ENCODE measurements around the gene LRFN5.

The LRFN5 gene

GRCh38 chr14:41824441-41824840, 217.8 kb downstream of the LRFN5 start:
- Histone ChIP-seq H3K27ac (ENCODE audit: low read length) (no peak overlapping the region), H3K4me3 (ENCODE audit: low read depth in 1 of 2, low read length in 2 of 2) (no peak overlapping the region), H3K27me3 (ENCODE audit: insufficient read depth, low read length, poor library complexity) (no peaks in the 10 kb centered on the region), H3K79me2 (ENCODE audit: insufficient read depth, low read length) (no peaks in the 10 kb centered on the region), H3K4me1 (ENCODE audit: insufficient read depth, low read length) (no peaks in the 10 kb centered on the region), H3K4me2 (ENCODE audit: insufficient read depth, low read length) (no peak overlapping the region), H3K9me3 (ENCODE audit: insufficient read depth, low read length, severe bottlenecking) (peaks cover 6% of the 10 kb centered on the region), H4K20me1 (ENCODE audit: insufficient read depth, low read length) (no peaks in the 10 kb centered on the region), H3K9ac (ENCODE audit: low read depth, low read length) (no peak overlapping the region), H2AFZ (ENCODE audit: low read depth, low read length) (no peak overlapping the region), H3K36me3 (ENCODE audit: insufficient read depth, low read length) (no peaks in the 10 kb centered on the region)
- TF ChIP-seq, protein P1, sequence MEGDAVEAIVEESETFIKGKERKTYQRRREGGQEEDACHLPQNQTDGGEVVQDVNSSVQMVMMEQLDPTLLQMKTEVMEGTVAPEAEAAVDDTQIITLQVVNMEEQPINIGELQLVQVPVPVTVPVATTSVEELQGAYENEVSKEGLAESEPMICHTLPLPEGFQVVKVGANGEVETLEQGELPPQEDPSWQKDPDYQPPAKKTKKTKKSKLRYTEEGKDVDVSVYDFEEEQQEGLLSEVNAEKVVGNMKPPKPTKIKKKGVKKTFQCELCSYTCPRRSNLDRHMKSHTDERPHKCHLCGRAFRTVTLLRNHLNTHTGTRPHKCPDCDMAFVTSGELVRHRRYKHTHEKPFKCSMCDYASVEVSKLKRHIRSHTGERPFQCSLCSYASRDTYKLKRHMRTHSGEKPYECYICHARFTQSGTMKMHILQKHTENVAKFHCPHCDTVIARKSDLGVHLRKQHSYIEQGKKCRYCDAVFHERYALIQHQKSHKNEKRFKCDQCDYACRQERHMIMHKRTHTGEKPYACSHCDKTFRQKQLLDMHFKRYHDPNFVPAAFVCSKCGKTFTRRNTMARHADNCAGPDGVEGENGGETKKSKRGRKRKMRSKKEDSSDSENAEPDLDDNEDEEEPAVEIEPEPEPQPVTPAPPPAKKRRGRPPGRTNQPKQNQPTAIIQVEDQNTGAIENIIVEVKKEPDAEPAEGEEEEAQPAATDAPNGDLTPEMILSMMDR (IDR thresholded peaks at IDR 0.05; ENCODE audit: borderline replicate concordance, extremely low read depth, low read length, poor library complexity, severe bottlenecking) = peak; percentile 30
- no peak for TF ChIP-seq EZH2 (IDR thresholded peaks at IDR 0.05; ENCODE audit: borderline replicate concordance, low read depth, low read length, severe bottlenecking)
- DNase-seq (no peak), ATAC-seq (ENCODE audit: insufficient read depth, low read depth) (no peak)

DNA sequence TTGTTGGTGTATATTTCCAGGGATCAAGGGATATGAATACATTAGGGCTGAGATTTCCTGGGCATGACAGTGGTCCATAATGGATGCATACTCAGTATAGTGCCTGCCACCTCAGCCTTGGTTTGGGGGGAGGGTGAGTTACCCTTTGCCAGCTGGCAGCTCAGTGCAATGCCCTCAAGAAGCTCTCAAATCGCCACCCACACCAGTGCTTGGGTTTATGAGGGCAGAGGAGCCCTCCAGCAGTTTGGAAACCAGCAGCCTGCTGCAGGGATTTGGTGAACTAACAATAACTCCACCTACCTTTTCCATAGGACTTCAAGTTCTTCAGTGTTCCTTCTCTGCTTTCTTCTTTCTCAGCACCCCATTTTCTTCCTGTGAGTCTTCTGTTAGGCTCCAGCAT, 218.9 kb downstream of the LRFN5 start:
- Histone ChIP-seq H3K9ac (ENCODE audit: low read depth, low read length) (no peak overlapping the region), H3K4me1 (ENCODE audit: insufficient read depth, low read length) (no peaks in the 10 kb centered on the region), H3K4me3 (ENCODE audit: low read depth in 1 of 2, low read length in 2 of 2) (no peak overlapping the region), H3K9me3 (ENCODE audit: insufficient read depth, low read length, severe bottlenecking) (peaks cover 6% of the 10 kb centered on the region), H3K79me2 (ENCODE audit: insufficient read depth, low read length) (no peaks in the 10 kb centered on the region), H4K20me1 (ENCODE audit: insufficient read depth, low read length) (no peaks in the 10 kb centered on the region), H3K36me3 (ENCODE audit: insufficient read depth, low read length) (no peaks in the 10 kb centered on the region), H3K4me2 (ENCODE audit: insufficient read depth, low read length) (no peak overlapping the region), H2AFZ (ENCODE audit: low read depth, low read length) (no peak overlapping the region), H3K27ac (ENCODE audit: low read length) (no peak overlapping the region), H3K27me3 (ENCODE audit: insufficient read depth, low read length, poor library complexity) (no peaks in the 10 kb centered on the region)
- DNase-seq = no peak
- ATAC-seq (ENCODE audit: insufficient read depth, low read depth) = no peak
- TF ChIP-seq EZH2 (IDR thresholded peaks at IDR 0.05; ENCODE audit: borderline replicate concordance, low read depth, low read length, severe bottlenecking) = no peak
- TF ChIP-seq, protein P1 (IDR thresholded peaks at IDR 0.05; ENCODE audit: borderline replicate concordance, extremely low read depth, low read length, poor library complexity, severe bottlenecking) = no peak

DNA sequence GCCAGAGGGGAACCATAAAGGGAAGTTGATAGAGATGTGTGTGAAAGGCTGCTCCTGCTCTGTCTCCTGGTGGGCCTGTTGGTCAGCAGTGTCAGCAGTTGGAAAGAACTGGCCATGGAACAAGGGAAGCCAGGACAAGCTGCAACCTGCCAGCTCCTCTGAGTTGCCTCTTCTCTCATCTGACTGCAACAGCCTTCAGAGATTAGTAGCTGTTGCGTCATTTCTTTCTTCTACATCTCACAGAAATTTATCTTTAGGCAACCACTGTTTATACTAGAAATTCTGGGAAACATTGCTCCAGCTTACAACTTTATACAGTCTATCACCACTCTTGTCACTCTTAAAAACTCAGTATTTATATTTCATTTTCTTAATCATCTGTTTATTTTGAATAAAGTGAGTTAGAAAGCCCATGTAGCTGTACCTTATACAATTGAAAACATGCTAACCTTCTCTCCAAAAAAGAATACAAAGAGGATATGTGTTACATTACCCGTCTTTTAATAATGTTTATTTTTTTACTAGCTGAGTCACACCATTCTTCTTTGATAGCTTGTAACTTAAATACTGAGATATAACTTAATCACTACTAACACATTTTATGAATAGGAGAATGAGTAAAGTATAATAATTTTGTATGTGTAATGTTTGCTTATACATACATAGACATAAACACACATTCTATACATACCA, 224.2 kb downstream of the LRFN5 start:
- Histone ChIP-seq H3K27me3 (ENCODE audit: insufficient read depth, low read length, poor library complexity) (no peaks in the 10 kb centered on the region), H2AFZ (ENCODE audit: low read depth, low read length) (no peak overlapping the region), H3K36me3 (ENCODE audit: insufficient read depth, low read length) (no peaks in the 10 kb centered on the region), H3K4me1 (ENCODE audit: insufficient read depth, low read length) (no peaks in the 10 kb centered on the region), H3K79me2 (ENCODE audit: insufficient read depth, low read length) (no peaks in the 10 kb centered on the region), H3K4me3 (ENCODE audit: low read depth in 1 of 2, low read length in 2 of 2) (no peak overlapping the region), H3K9ac (ENCODE audit: low read depth, low read length) (no peak overlapping the region), H3K27ac (ENCODE audit: low read length) (no peak overlapping the region), H3K4me2 (ENCODE audit: insufficient read depth, low read length) (no peak overlapping the region), H4K20me1 (ENCODE audit: insufficient read depth, low read length) (no peaks in the 10 kb centered on the region), H3K9me3 (ENCODE audit: insufficient read depth, low read length, severe bottlenecking) (no peaks in the 10 kb centered on the region)
- ATAC-seq (ENCODE audit: insufficient read depth, low read depth) (no peak), DNase-seq (no peak)
- TF ChIP-seq EZH2 (IDR thresholded peaks at IDR 0.05; ENCODE audit: borderline replicate concordance, low read depth, low read length, severe bottlenecking) = no peak
- TF ChIP-seq, protein P1 (IDR thresholded peaks at IDR 0.05; ENCODE audit: borderline replicate concordance, extremely low read depth, low read length, poor library complexity, severe bottlenecking) = no peak

Measured in DND-41 (cell line).